GM12878 (cell line): ENCODE data around the gene PELI2. TPM values are rescaled to one million over a fixed set of nuclear protein-coding genes. Genes with fewer than 3 reads are reported as not detected.

Source experiments
- ATAC-seq: fragments of 200-7000 bp; cut with Tn5 transposase; 3 replicates; pipeline ENCODE4 v1.9.1; 2020; ENCODE audit warnings: mild to moderate bottlenecking, moderate library complexity
- BruUV-seq: library from RNA; stranded (reverse); fragments of 400-500 nt; replicated peaks from 2 replicates; lab custom pipeline; 2021; lab: Mats Ljungman, UMichigan
- CTCF ChIA-PET: fragments of 300-600 bp; sonication (Branson Sonifier 250); formaldehyde crosslinking; extraction: SDS; loops from one replicate; lab custom pipeline; 2021; ENCODE audit warnings: inconsistent platforms; lab: Yijun Ruan, JAX
- POLR2A ChIA-PET: fragments of 350-600 bp; formaldehyde crosslinking; extraction: SDS; loops from one replicate; lab custom pipeline; 2021; ENCODE audit warnings: inconsistent platforms; lab: Charles Lee
- RAD21 ChIA-PET: fragments of 300-600 bp; sonication (Branson Sonifier 250); formaldehyde crosslinking; loops from one replicate; lab custom pipeline; 2023; ENCODE audit warnings: antibody characterized with exemption; ENCODE audit not compliant: unreplicated experiment; lab: Charles Lee
- SMC1A ChIA-PET: fragments of 300-600 bp; sonication (Branson Sonifier 250); formaldehyde crosslinking; loops from one replicate; lab custom pipeline; 2023; ENCODE audit not compliant: unreplicated experiment, uncharacterized antibody; lab: Charles Lee
- DNase-seq: peaks from one replicate; pipeline ENCODE4 v3.0.0-alpha.2; 2011; ENCODE audit warnings: low read depth, low spot score
- FAIRE-seq: peaks from 3 replicates; lab custom pipeline; 2011; peaks lifted over from hg19 to GRCh38; lab: Jason Lieb, UNC
- H2AFZ ChIP-seq: 2 replicates; pipeline ENCODE4 v1.6.0; 2011; ENCODE audit warnings: low read depth, low read length, control low read depth; ENCODE audit not compliant: control insufficient read depth
- H3K27ac ChIP-seq: 2 replicates; pipeline ENCODE4 v1.5.1; 2011; ENCODE audit warnings: control low read depth; ENCODE audit not compliant: control insufficient read depth, insufficient read depth
- H3K27me3 ChIP-seq, 2 experiments: replicated peaks in 1 of 2; 2 replicates each; pipeline versions ENCODE4 v1.6.0 to v1.6.1; 2011; ENCODE audit warnings: low read length in 1 of 2; ENCODE audit not compliant: control insufficient read depth in 2 of 2, insufficient read depth in 2 of 2
- H3K36me3 ChIP-seq, 2 experiments: 2 replicates each; pipeline ENCODE4 v1.5.1; 2011; ENCODE audit warnings: low read length in 1 of 2; ENCODE audit not compliant: control insufficient read depth in 2 of 2, insufficient read depth in 2 of 2
- H3K4me1 ChIP-seq: 2 replicates; pipeline ENCODE4 v1.6.1; 2011; ENCODE audit warnings: mild to moderate bottlenecking, low read length, moderate library complexity, mixed read lengths; ENCODE audit not compliant: control insufficient read depth, insufficient read depth
- H3K4me2 ChIP-seq: 2 replicates; pipeline ENCODE4 v1.6.0; 2011; ENCODE audit warnings: control low read depth; ENCODE audit not compliant: control insufficient read depth, insufficient read depth
- H3K4me3 ChIP-seq: fragments of 200-600 bp; sonication (generic); 2 replicates; pipeline ENCODE4 v1.5.1; 2016
- H3K79me2 ChIP-seq: 2 replicates; pipeline ENCODE4 v1.6.0; 2011; ENCODE audit warnings: low read length; ENCODE audit not compliant: control insufficient read depth, insufficient read depth
- H3K9ac ChIP-seq: 2 replicates; pipeline ENCODE4 v1.8.0; 2011; ENCODE audit warnings: low read length, control low read depth, mixed read lengths; ENCODE audit not compliant: control insufficient read depth, insufficient read depth
- H3K9me3 ChIP-seq: replicated peaks from 3 replicates; pipeline ENCODE4 v1.5.1; 2011; ENCODE audit warnings: mild to moderate bottlenecking, low read length; ENCODE audit not compliant: control insufficient read depth, insufficient read depth
- H4K20me1 ChIP-seq: 2 replicates; pipeline ENCODE4 v1.6.0; 2011; ENCODE audit not compliant: control insufficient read depth, insufficient read depth
- BMI1 ChIP-seq: fragments of 450-650 bp; IDR thresholded peaks from 2 replicates; pipeline ENCODE4 v1.6.1; 2016; ENCODE audit warnings: mild to moderate bottlenecking, moderate library complexity, borderline replicate concordance
- FOS ChIP-seq: IDR thresholded peaks from 3 replicates; pipeline ENCODE4 v1.6.1; 2011; ENCODE audit warnings: borderline replicate concordance; ENCODE audit not compliant: insufficient read length; ENCODE audit errors: extremely low read depth
- GATAD2B ChIP-seq: fragments of 450-650 bp; conservative IDR thresholded peaks from 2 replicates; pipeline ENCODE4 v1.6.1; 2017; ENCODE audit warnings: low read depth, mild to moderate bottlenecking, moderate library complexity
- KLF5 ChIP-seq: fragments of 450-650 bp; IDR thresholded peaks from 2 replicates; pipeline ENCODE4 v1.6.1; 2014; ENCODE audit warnings: mild to moderate bottlenecking; ENCODE audit not compliant: partially characterized antibody
- PML ChIP-seq: IDR thresholded peaks from 2 replicates; pipeline ENCODE4 v1.6.1; 2012; ENCODE audit warnings: low read length, inconsistent platforms
- RAD51 ChIP-seq: fragments of 450-650 bp; IDR thresholded peaks from 2 replicates; pipeline ENCODE4 v1.6.1; 2016; ENCODE audit warnings: moderate library complexity, mild to moderate bottlenecking, inconsistent platforms
- RBBP5 ChIP-seq: fragments of 200-600 bp; sonication (generic); conservative IDR thresholded peaks from 2 replicates; pipeline ENCODE4 v1.6.1; 2016
- RCOR1 ChIP-seq: conservative IDR thresholded peaks from 2 replicates; pipeline ENCODE4 v1.6.1; 2012; ENCODE audit warnings: low read depth, low read length, improper control_type of control experiment
- SIN3A ChIP-seq: IDR thresholded peaks from 2 replicates; pipeline ENCODE4 v1.6.1; 2012; ENCODE audit warnings: low read depth, low read length, improper control_type of control experiment
- SREBF1 ChIP-seq: IDR thresholded peaks from 2 replicates; pipeline ENCODE4 v1.6.1; 2012; ENCODE audit warnings: mild to moderate bottlenecking, low read length
- WGBS: methylation state at CpG from one replicate; pipeline ENCODE4 v1.1.6; 2016; ENCODE audit warnings: low lambda C conversion rate; ENCODE audit not compliant: insufficient replicate concordance, insufficient coverage; ENCODE audit errors: missing lambda C conversion rate; 5-methylcytosine and 5-hydroxymethylcytosine counted together
- in situ Hi-C: fragments of 300-500 bp; cut with MboI; formaldehyde crosslinking; loops from 9 replicates; pipeline ENCODE4 v1.14.3; 2018; ENCODE audit warnings: mixed read lengths
- intact Hi-C: fragments of 100-400 bp; cut with micrococcal nuclease; formaldehyde crosslinking; loops from one replicate; pipeline ENCODE4 v1.14.2; 2022; ENCODE audit not compliant: unreplicated experiment
- polyA plus RNA-seq, 11 experiments: library from polyadenylated mRNA; depleted of rRNA in 4 of 11; unstranded in 6 of 11; stranded (reverse) in 5 of 11; fragments of >200 nt; fragmentation: Nextera tagmentation in 4 of 11; fragmentation: Illumina TruSeq in 1 of 11; extraction: Ambion mirVana in 4 of 11; extraction: Trizol in 1 of 11; gene quantifications; 1 replicate in 1 of 11; 2 replicates in 10 of 11; pipeline versions ENCODE4 v1.2.1 to v1.2.3, GENCODE V29; 2011 to 2016; ENCODE audit warnings: inconsistent platforms in 2 of 11, missing spikeins in 2 of 11, low read depth in 1 of 11
- total RNA-seq, 4 experiments: library from RNA; depleted of rRNA in 3 of 4; stranded (reverse); fragments of >200 nt in 3 of 4; fragmentation: Illumina TruSeq in 1 of 4; extraction: Trizol in 1 of 4; gene quantifications; 2 replicates each; pipeline versions ENCODE4 v1.2.1 to v1.2.3, GENCODE V29; 2013 to 2021
- TF ChIP-seq, protein P1 (sequence below): fragments of 450-650 bp; IDR thresholded peaks from 2 replicates; pipeline ENCODE4 v1.6.1; 2017; ENCODE audit warnings: mild to moderate bottlenecking, moderate library complexity
- TF ChIP-seq, protein P2 (sequence below): IDR thresholded peaks from 2 replicates; pipeline ENCODE4 v1.6.1; 2011; ENCODE audit warnings: borderline replicate concordance, low read depth, mild to moderate bottlenecking, moderate library complexity, mixed read lengths, low read length; ENCODE audit not compliant: insufficient read depth; ENCODE audit errors: extremely low read length
- TF ChIP-seq, protein P3 (sequence below): IDR thresholded peaks from 2 replicates; pipeline ENCODE4 v1.6.1; 2012; ENCODE audit warnings: low read depth, low read length, improper control_type of control experiment
- TF ChIP-seq, protein P4 (sequence below): IDR thresholded peaks from 2 replicates; pipeline ENCODE4 v1.6.1; 2012; ENCODE audit warnings: low read length, inconsistent platforms

PELI2 gene
- total and polyA plus RNA-seq, 10 of the 15 experiments (the other 5 are each of a cell fraction or from before 2014, with no cell fraction given) = under 0.01 to 0.10 (median 0.01) TPM; not detected in 3

DNA sequence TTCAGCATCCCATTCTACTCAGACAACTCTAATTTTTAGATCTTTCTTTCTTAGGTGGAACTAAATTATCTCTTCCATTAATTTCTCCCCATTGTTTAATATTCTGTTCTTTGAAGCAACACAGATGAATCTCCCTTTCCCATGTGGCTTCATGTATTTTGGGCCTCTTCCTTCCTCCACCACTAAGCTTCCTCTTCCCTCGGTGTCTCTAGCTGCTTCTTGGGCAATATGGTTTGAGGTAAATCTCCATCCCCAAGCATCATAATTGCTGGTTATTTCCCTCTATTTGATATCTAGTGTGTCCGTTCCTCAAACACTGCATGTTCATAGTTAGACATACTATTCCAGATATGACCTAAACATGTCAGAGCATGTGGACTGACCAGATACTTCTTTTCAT lies 119.2 kb downstream of the PELI2 start:
- no peaks in the 10 kb centered on the region for H3K4me1 ChIP-seq
- DNase-seq = no peak
- H3K36me3 ChIP-seq = no peaks in the 10 kb centered on the region
- RAD21 ChIA-PET = no interaction called here
- no peak overlapping the region for H2AFZ ChIP-seq
- no peak for FAIRE-seq
- no peak for TF ChIP-seq KLF5
- TF ChIP-seq, protein P1, sequence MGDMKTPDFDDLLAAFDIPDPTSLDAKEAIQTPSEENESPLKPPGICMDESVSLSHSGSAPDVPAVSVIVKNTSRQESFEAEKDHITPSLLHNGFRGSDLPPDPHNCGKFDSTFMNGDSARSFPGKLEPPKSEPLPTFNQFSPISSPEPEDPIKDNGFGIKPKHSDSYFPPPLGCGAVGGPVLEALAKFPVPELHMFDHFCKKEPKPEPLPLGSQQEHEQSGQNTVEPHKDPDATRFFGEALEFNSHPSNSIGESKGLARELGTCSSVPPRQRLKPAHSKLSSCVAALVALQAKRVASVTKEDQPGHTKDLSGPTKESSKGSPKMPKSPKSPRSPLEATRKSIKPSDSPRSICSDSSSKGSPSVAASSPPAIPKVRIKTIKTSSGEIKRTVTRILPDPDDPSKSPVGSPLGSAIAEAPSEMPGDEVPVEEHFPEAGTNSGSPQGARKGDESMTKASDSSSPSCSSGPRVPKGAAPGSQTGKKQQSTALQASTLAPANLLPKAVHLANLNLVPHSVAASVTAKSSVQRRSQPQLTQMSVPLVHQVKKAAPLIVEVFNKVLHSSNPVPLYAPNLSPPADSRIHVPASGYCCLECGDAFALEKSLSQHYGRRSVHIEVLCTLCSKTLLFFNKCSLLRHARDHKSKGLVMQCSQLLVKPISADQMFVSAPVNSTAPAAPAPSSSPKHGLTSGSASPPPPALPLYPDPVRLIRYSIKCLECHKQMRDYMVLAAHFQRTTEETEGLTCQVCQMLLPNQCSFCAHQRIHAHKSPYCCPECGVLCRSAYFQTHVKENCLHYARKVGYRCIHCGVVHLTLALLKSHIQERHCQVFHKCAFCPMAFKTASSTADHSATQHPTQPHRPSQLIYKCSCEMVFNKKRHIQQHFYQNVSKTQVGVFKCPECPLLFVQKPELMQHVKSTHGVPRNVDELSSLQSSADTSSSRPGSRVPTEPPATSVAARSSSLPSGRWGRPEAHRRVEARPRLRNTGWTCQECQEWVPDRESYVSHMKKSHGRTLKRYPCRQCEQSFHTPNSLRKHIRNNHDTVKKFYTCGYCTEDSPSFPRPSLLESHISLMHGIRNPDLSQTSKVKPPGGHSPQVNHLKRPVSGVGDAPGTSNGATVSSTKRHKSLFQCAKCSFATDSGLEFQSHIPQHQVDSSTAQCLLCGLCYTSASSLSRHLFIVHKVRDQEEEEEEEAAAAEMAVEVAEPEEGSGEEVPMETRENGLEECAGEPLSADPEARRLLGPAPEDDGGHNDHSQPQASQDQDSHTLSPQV = no peak
- no peak for TF ChIP-seq SIN3A
- TF ChIP-seq GATAD2B = no peak
- TF ChIP-seq, protein P2, sequence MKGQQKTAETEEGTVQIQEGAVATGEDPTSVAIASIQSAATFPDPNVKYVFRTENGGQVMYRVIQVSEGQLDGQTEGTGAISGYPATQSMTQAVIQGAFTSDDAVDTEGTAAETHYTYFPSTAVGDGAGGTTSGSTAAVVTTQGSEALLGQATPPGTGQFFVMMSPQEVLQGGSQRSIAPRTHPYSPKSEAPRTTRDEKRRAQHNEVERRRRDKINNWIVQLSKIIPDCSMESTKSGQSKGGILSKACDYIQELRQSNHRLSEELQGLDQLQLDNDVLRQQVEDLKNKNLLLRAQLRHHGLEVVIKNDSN = no peak
- TF ChIP-seq PML = no peak
- TF ChIP-seq FOS = no peak
- no peak for TF ChIP-seq RCOR1
- no peak for TF ChIP-seq BMI1
- TF ChIP-seq RAD51 = no peak
- TF ChIP-seq, protein P3, sequence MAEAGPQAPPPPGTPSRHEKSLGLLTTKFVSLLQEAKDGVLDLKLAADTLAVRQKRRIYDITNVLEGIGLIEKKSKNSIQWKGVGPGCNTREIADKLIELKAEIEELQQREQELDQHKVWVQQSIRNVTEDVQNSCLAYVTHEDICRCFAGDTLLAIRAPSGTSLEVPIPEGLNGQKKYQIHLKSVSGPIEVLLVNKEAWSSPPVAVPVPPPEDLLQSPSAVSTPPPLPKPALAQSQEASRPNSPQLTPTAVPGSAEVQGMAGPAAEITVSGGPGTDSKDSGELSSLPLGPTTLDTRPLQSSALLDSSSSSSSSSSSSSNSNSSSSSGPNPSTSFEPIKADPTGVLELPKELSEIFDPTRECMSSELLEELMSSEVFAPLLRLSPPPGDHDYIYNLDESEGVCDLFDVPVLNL = no peak
- TF ChIP-seq, protein P4, sequence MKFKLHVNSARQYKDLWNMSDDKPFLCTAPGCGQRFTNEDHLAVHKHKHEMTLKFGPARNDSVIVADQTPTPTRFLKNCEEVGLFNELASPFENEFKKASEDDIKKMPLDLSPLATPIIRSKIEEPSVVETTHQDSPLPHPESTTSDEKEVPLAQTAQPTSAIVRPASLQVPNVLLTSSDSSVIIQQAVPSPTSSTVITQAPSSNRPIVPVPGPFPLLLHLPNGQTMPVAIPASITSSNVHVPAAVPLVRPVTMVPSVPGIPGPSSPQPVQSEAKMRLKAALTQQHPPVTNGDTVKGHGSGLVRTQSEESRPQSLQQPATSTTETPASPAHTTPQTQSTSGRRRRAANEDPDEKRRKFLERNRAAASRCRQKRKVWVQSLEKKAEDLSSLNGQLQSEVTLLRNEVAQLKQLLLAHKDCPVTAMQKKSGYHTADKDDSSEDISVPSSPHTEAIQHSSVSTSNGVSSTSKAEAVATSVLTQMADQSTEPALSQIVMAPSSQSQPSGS = no peak
- TF ChIP-seq SREBF1 = no peak
- no peak for TF ChIP-seq RBBP5
- TF ChIP-seq, all 136 proteins: peak for 0
- H3K4me3 ChIP-seq = no peak overlapping the region
- H3K27me3 ChIP-seq = no peaks in the 10 kb centered on the region
- ChIA-PET POLR2A (no interaction called here), CTCF (interaction anchor here (1.0 kb wide), 1 partner anchor 44 kb away, joined by 3 read pairs; no protein-coding TSS in a partner anchor), SMC1A (no interaction called here)
- H4K20me1 ChIP-seq = no peaks in the 10 kb centered on the region
- BruUV-seq = no TSS peak
- no peak overlapping the region for H3K27ac ChIP-seq
- 0% methylated on average over 2 of the region's 2 CpGs for WGBS
- intact Hi-C loops (no loop called here), in situ Hi-C loops (no loop called here)
- no peaks in the 10 kb centered on the region for H3K79me2 ChIP-seq
- ATAC-seq = no peak
- no peak overlapping the region for H3K4me2 ChIP-seq
- H3K9me3 ChIP-seq = no peaks in the 10 kb centered on the region
- no peak overlapping the region for H3K9ac ChIP-seq
